IPS-15b (cell line): Measurements from ENCODE around the gene CD99.
"Not testable (repeated sequence)": the region's sequence is repeated elsewhere in the genome, so short reads cannot be mapped to it uniquely, and the experiment has no call there.

ENCODE experiments used
- H3K27me3 ChIP-seq: one replicate; pipeline ENCODE4 v1.6.1; 2013; ENCODE audit warnings: low read length; ENCODE audit not compliant: control insufficient read depth, insufficient read depth
- H3K36me3 ChIP-seq: one replicate; pipeline ENCODE4 v1.6.1; 2013; ENCODE audit warnings: low read length; ENCODE audit not compliant: control insufficient read depth, insufficient read depth
- H3K4me1 ChIP-seq: one replicate; pipeline ENCODE4 v1.6.1; 2013; ENCODE audit warnings: mild to moderate bottlenecking, low read length; ENCODE audit not compliant: control insufficient read depth, insufficient read depth
- H3K4me3 ChIP-seq: one replicate; pipeline ENCODE4 v1.5.1; 2013; ENCODE audit warnings: low read depth, low read length
- H3K9ac ChIP-seq: one replicate; pipeline ENCODE4 v1.6.1; 2013; ENCODE audit warnings: low read depth, mild to moderate bottlenecking, low read length
- H3K9me3 ChIP-seq: one replicate; pipeline ENCODE4 v1.6.1; 2013; ENCODE audit warnings: mild to moderate bottlenecking, low read length; ENCODE audit not compliant: control insufficient read depth, insufficient read depth

Gene CD99

DNA sequence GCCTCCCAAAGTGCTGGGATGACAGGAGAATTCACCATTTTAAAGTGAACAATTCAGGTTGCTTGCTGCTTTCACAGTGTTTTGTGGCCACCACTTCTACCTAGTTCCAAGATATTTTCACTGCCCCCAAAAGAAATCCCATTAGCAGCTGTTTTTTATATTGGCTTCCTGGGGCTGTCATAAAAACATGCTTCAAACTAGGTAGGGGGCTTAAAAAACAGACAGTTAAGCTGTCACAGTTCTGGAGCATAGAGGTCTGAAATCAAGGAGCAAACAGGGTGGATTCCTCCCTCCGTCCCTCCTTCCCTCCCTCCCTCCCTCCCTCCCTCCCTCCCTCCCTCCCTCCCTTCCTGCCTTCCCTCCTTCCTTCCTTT is 57.7 kb downstream of the CD99 start:
- Histone ChIP-seq H3K27me3 (no peaks in the 10 kb centered on the region), H3K9me3 (no peaks in the 10 kb centered on the region), H3K36me3 (no peaks in the 10 kb centered on the region), H3K4me3 (no peak overlapping the region), H3K9ac (no peak overlapping the region), H3K4me1 (no peaks in the 10 kb centered on the region)

DNA sequence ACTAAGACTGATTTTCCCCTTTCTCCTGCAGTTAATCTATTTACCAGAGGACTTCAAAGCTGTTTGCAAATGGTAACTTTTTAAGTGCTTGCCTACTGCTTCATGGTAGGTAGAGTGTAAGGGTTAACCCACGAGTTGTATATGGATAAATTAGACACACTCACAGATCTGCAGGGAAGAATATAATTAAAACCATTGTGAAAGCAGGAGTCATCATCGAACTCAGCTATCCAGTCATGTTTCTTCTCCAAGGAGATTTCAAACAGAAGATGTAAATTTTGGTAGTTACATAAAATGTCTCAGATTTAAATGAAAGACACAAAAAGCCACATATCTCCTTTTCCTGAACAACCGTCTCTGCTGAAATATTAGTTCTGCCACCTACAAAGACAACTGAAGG is 60.2 kb downstream of the CD99 start:
- Histone ChIP-seq H3K9ac (no peak overlapping the region), H3K27me3 (no peaks in the 10 kb centered on the region), H3K36me3 (no peaks in the 10 kb centered on the region), H3K4me1 (no peaks in the 10 kb centered on the region), H3K4me3 (no peak overlapping the region), H3K9me3 (no peaks in the 10 kb centered on the region)

DNA sequence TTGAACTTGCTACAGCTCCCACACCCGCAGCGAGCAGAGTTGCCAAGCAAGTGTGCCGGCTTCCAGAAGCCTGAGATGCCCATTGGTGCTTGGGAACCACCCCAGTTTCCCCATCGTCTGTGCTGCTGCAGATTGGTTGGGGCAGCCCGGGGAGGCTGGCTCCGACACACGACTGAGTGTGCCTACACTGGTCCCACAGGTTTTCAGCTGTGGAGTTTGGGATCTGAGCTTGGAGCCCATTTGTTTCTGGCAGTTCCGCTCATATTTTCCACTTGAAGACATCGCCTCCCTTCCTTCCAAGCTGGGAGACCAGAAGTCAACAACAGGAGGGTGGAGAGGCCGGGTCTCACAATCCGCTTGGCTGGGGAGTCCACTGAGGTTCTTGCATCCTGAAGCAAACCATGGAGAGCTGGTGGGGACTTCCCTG is 60.8 kb downstream of the CD99 start, which contains the start of gene XG:
Gene XG, plus strand, starts transcription at position 167 of the 427 bp plus-strand sequence. Its CDS starts 235 bp downstream, at position 402.
- H3K9ac ChIP-seq, H3K27me3 ChIP-seq, H3K36me3 ChIP-seq: not testable (repeated sequence)

DNA sequence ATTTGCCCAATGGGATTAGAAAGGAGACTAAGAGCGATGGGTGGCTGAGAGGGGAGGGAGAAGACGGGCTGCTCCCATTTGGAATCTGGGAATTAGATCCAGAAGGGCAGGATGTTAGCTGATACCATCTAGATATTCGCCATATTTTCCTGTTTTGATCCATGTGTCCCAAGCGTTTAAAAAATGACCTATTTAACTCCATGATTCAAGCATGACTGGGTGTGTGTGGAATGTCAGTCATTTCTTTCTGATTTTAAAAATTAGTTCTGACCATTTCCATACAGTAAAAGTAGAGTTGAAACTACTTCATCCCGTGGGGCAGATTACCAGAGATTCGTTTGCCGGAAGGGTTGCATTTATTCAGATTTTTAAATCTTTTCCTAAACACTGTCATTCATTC is 61.3 kb downstream of the CD99 start:
- not testable (repeated sequence) for H3K4me1 ChIP-seq, H3K9ac ChIP-seq, H3K9me3 ChIP-seq, H3K4me3 ChIP-seq, H3K27me3 ChIP-seq, H3K36me3 ChIP-seq

More for the DNA sequence above, 60.8 kb downstream of the CD99 start, which contains the start of gene XG:
- not testable (repeated sequence) for H3K9me3 ChIP-seq, H3K4me3 ChIP-seq, H3K4me1 ChIP-seq

DNA sequence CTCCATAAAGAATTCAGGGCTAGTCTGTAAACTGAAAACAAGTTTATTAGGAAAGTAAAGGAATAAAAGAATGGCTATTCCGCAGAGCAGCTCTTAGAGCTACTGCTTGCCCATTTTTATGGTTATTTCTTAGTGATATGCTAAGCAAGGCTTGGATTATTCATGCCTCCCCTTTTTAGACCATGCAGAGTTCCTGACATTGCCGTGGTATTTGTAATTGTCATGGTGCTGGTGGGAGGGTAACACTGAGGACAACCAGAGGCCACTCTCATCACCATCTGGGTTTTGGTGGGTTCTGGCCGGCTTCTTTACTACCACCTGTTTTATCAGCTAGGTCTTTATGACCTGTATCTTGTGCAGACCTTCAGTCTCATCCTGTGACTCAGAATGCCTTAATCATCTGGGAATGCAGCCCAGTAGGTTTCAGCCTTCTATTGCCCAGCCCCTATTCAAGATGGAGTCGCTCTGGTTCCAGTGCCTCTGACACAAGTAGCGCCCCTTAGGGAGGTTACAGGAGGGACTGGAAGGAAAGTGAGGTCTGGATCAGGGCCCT is 64.1 kb downstream of the CD99 start:
- H3K9ac ChIP-seq, H3K4me3 ChIP-seq, H3K27me3 ChIP-seq, H3K4me1 ChIP-seq, H3K9me3 ChIP-seq, H3K36me3 ChIP-seq: not testable (repeated sequence)

- no peaks in the 10 kb centered on the region for H3K27me3 ChIP-seq
- H3K4me1 ChIP-seq = no peaks in the 10 kb centered on the region
- no peaks in the 10 kb centered on the region for H3K36me3 ChIP-seq
- no peak overlapping the region for H3K4me3 ChIP-seq
- no peak overlapping the region for H3K9ac ChIP-seq
- H3K9me3 ChIP-seq = no peaks in the 10 kb centered on the region
Measured at GRCh38 chrX:2756548-2756947, 65.5 kb downstream of the CD99 start.

DNA sequence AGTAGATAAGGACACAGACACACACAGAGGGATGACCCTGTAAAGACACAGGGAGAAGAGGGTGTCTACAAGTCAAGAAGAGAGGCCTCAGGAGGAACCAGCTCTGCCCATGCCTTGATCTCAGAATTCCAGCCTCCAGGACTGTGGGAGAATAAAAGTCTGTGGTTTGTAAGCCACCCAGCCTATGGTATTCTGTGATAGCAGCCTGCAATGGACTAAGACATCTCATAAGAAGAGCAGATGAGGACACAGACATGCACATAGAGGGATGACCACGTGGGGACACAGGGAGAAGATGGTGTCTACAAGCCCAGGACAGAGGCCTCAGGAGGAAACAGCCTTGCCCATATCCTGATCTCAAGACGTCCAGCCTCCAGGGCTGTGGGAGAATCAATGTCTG is 70.2 kb downstream of the CD99 start:
- Histone ChIP-seq H3K36me3 (no peaks in the 10 kb centered on the region), H3K9me3 (no peaks in the 10 kb centered on the region), H3K4me3 (no peak overlapping the region)

DNA sequence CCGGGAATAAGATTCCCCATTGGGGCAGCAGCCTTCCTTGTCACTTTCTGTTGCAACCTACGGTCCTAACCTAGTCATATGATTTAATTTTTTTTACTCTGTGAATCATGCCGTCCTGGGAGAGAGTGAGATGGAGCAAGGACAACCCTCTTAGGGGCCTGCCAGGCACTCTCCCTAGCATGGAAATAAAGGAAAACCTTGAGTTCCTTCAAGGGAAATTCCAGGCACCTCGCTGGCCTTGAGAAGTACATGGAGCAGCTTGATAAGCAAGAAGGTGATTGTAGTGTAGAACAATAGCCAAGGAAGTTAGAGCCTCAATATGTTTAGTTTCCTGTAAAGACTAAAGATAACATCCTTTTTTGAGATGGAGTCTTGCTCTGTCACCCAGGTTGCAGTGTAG is 71.6 kb downstream of the CD99 start:
- not testable (repeated sequence) for H3K9me3 ChIP-seq, H3K4me1 ChIP-seq

More for the DNA sequence above, 70.2 kb downstream of the CD99 start:
- no peaks in the 10 kb centered on the region for H3K27me3 ChIP-seq
- H3K4me1 ChIP-seq = no peaks in the 10 kb centered on the region
- no peak overlapping the region for H3K9ac ChIP-seq

DNA sequence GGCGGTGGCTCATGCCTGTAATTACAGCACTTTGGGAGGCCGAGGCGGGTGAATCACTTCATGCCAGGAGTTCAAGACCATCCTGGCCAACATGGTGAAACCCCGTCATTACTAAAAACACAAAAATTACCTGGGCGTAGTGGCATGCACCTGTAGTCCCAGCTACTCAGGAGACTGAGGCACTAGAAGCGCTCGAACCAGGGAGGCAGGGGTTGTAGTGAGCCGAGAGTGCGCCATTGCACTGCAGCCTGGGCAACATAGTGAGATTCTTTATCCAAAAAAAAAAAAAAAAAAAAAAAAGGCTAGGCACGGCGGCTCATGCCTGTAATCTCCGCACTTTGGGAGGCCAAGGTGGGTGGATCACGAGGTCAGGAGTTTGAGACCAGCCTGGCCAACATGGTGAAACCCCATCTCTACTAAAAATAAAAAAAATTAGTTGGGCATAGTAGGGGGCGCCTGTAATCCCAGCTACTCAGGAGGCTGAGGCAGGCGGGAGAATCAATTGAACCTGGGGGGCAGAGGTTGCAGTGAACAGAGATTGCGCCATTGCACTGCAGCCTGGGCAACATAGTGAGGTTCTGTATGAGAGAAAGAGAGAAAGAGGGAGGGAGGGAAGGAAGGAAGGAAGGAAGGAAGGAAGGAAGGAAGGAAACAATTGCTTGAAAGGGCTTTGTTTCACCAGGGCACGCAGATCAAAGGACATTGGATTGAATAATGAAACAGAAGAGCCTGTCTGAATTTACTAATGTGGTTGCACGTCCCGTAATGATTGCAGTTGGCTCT is 73.9 kb downstream of the CD99 start:
- not testable (repeated sequence) for H3K9me3 ChIP-seq, H3K27me3 ChIP-seq, H3K4me3 ChIP-seq, H3K9ac ChIP-seq, H3K4me1 ChIP-seq, H3K36me3 ChIP-seq

More for the DNA sequence above, 71.6 kb downstream of the CD99 start:
- H3K4me3 ChIP-seq, H3K27me3 ChIP-seq, H3K36me3 ChIP-seq, H3K9ac ChIP-seq: not testable (repeated sequence)

DNA sequence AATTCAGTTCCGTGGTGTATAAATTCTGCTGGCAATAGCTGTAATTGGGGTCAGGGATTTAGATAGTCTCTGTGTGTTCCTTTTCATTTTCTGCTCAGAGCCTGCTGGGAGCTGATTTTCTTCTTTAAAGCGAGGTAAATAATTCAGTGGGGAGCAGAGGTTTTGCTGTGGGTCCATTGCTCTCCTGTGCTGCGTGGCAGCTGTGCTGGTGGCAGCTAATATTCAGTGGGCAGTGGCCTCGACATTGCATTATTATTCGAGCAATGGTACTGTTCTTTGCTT is 74.4 kb downstream of the CD99 start:
- no peak overlapping the region for H3K4me3 ChIP-seq
- H3K4me1 ChIP-seq = no peaks in the 10 kb centered on the region
- H3K9ac ChIP-seq = no peak overlapping the region
- no peaks in the 10 kb centered on the region for H3K36me3 ChIP-seq
- H3K27me3 ChIP-seq = no peaks in the 10 kb centered on the region
- no peaks in the 10 kb centered on the region for H3K9me3 ChIP-seq

DNA sequence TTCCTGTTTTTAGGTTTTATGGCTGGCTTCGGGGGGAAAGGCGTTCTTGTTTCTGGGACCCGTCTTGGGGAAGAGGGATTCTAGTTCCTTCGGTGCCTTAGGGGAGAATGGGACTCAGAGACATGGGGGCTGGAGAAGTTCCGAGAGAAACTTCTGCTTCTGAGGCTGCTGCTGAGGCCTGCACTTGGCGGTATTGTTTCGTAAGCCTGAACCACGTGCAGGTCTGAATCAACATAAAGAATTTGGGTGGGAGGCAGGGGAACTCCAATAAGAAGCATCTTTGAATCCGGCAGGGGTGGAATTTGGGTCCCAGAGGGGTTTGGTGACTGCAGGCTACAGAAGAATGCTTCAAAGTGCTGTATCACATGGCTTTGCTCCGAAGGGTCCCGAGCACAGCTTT is 75.8 kb downstream of the CD99 start:
- Histone ChIP-seq H3K9me3 (no peaks in the 10 kb centered on the region), H3K9ac (no peak overlapping the region), H3K27me3 (no peaks in the 10 kb centered on the region), H3K36me3 (no peaks in the 10 kb centered on the region), H3K4me3 (no peak overlapping the region), H3K4me1 (no peaks in the 10 kb centered on the region)

- Histone ChIP-seq H3K4me1 (no peaks in the 10 kb centered on the region), H3K9me3 (no peaks in the 10 kb centered on the region), H3K4me3 (no peak overlapping the region), H3K9ac (no peak overlapping the region), H3K36me3 (no peaks in the 10 kb centered on the region), H3K27me3 (no peaks in the 10 kb centered on the region)
Measured at GRCh38 chrX:2767631-2768455, 76.7 kb downstream of the CD99 start.
